Measurements from ENCODE around the gene PPARD. TPM values are rescaled to one million over a fixed set of nuclear protein-coding genes. Genes with fewer than 3 reads are reported as not detected.

Gene PPARD
- total RNA-seq, 1 donor from 2014 or later, result 30.2 TPM

GRCh38 chr6:35318196-35319171 lies 23.9 kb upstream of the PPARD start:
- peaks cover 24% of the 10 kb centered on the region for H3K36me3 ChIP-seq
- peak; percentile 77 for DNase-seq
- H3K27ac ChIP-seq, result no peak overlapping the region

GRCh38 chr6:35319346-35320030 lies 22.9 kb upstream of the PPARD start:
- H3K27me3 ChIP-seq (ENCODE audit: low read depth), result no peaks in the 10 kb centered on the region
- H3K27ac ChIP-seq, result no peak overlapping the region
- no peak overlapping the region for H3K4me3 ChIP-seq
- no peak for TF ChIP-seq CTCF (IDR thresholded peaks at IDR 0.05)
- no peaks in the 10 kb centered on the region for H3K9me3 ChIP-seq
- DNase-seq, result no peak
- ATAC-seq, result no peak
- intact Hi-C loops (cut with DNase I), result no loop called here
- peaks cover 5% of the 10 kb centered on the region for H3K4me1 ChIP-seq
- H3K36me3 ChIP-seq, result peaks cover 24% of the 10 kb centered on the region

More at GRCh38 chr6:35318196-35319171, 23.9 kb upstream of the PPARD start:
- intact Hi-C loops (cut with DNase I), result no loop called here
- Histone ChIP-seq H3K4me3 (peak overlapping the region; percentile 61), H3K27me3 (ENCODE audit: low read depth) (no peaks in the 10 kb centered on the region), H3K4me1 (peaks cover 5% of the 10 kb centered on the region), H3K9me3 (no peaks in the 10 kb centered on the region)
- peak; percentile 98 to 99 for ATAC-seq
- no peak for TF ChIP-seq CTCF (IDR thresholded peaks at IDR 0.05)

- no peak for TF ChIP-seq CTCF (IDR thresholded peaks at IDR 0.05)
- no peaks in the 10 kb centered on the region for H3K9me3 ChIP-seq
- ATAC-seq, result no peak
- H3K4me3 ChIP-seq, result no peak overlapping the region
- DNase-seq, result no peak
- H3K27me3 ChIP-seq (ENCODE audit: low read depth), result no peaks in the 10 kb centered on the region
- peaks cover 5% of the 10 kb centered on the region for H3K4me1 ChIP-seq
- H3K36me3 ChIP-seq, result peaks cover 24% of the 10 kb centered on the region
- H3K27ac ChIP-seq, result no peak overlapping the region
- intact Hi-C loops (cut with DNase I), result no loop called here
These were observed 22.3 kb upstream of the PPARD start for GRCh38 chr6:35320031-35320410.

- Histone ChIP-seq H3K27ac (no peak overlapping the region), H3K9me3 (no peaks in the 10 kb centered on the region), H3K27me3 (ENCODE audit: low read depth) (no peaks in the 10 kb centered on the region), H3K36me3 (peaks cover 24% of the 10 kb centered on the region), H3K4me1 (peaks cover 5% of the 10 kb centered on the region), H3K4me3 (no peak overlapping the region)
- intact Hi-C loops (cut with DNase I), result no loop called here
- ATAC-seq (no peak), DNase-seq (no peak)
- TF ChIP-seq CTCF (IDR thresholded peaks at IDR 0.05), result no peak
These were observed 21.3 kb upstream of the PPARD start for GRCh38 chr6:35321091-35321490.

GRCh38 chr6:35327349-35328027 lies 14.9 kb upstream of the PPARD start:
- no peak overlapping the region for H3K27ac ChIP-seq
- no peak overlapping the region for H3K4me3 ChIP-seq
- no peaks in the 10 kb centered on the region for H3K27me3 ChIP-seq (ENCODE audit: low read depth)
- DNase-seq, result peak; percentile 72
- ATAC-seq, result peak; percentile 81 to 82
- peak; percentile 56 for TF ChIP-seq CTCF (IDR thresholded peaks at IDR 0.05)
- intact Hi-C loops (cut with DNase I), result no loop called here
- H3K9me3 ChIP-seq, result no peaks in the 10 kb centered on the region
- H3K36me3 ChIP-seq, result no peaks in the 10 kb centered on the region
- H3K4me1 ChIP-seq, result peaks cover 6% of the 10 kb centered on the region

Data from lower lobe of right lung (tissue), 2 donors.